Measurements from ENCODE around the gene SND1.

DNA sequence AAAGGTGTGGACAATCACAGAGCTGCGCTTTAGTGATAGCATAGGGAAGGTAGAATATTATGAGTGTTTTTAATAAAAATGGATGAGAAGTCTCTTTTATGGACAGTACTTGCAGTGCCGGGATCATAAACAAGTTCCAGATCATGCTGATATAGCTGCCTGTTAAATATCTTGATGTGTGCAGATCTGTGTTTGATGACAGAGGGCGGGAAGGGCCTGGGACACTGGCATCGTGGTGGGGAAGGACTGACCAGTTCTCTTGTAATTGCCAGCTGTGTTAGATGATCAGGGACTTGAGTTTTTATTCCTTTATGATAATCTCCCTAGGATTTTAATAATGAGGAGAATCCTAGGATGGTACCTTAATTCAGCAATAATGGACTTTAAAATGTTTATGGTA, 14.6 kb downstream of the SND1 start:
- no peak for TF ChIP-seq CTCF (conservative IDR thresholded peaks at IDR 0.05; ENCODE audit: low read depth, low read length)
- no peak for TF ChIP-seq EZH2phosphoT487 (IDR thresholded peaks at IDR 0.05; ENCODE audit: borderline replicate concordance, low read length)
- no peak for TF ChIP-seq EZH2 (IDR thresholded peaks at IDR 0.05; ENCODE audit: low read length, unreplicated experiment)

Data from PC-3 (cell line).